K562 (cell line): ENCODE measurements around the gene ANO10. TPM values are rescaled to one million over a fixed set of nuclear protein-coding genes. Genes with fewer than 3 reads are reported as not detected.

Source experiments
- ARHGAP35 ChIP-seq: fragments of 450-650 bp; IDR thresholded peaks from 2 replicates; pipeline ENCODE4 v1.6.1; 2018; ENCODE audit not compliant: partially characterized antibody
- C11orf30 ChIP-seq: fragments of 450-650 bp; IDR thresholded peaks from 2 replicates; pipeline ENCODE4 v1.6.1; 2016; ENCODE audit warnings: low read depth, mild to moderate bottlenecking
- DPF2 ChIP-seq: fragments of 450-650 bp; IDR thresholded peaks from 2 replicates; pipeline ENCODE4 v1.6.1; 2016
- EP300 ChIP-seq: IDR thresholded peaks from 2 replicates; pipeline ENCODE4 v1.6.1; 2012; ENCODE audit warnings: low read length, improper control_type of control experiment
- ERF ChIP-seq: fragments of 450-650 bp; formaldehyde crosslinking; IDR thresholded peaks from 2 replicates; pipeline ENCODE4 v1.4.0; 2020; ENCODE audit warnings: mild to moderate bottlenecking, mixed read lengths
- FOXA3 ChIP-seq, 2 experiments: fragments of 450-650 bp in 1 of 2; sonication (generic) in 1 of 2; formaldehyde crosslinking; IDR thresholded peaks in 1 of 2; conservative IDR thresholded peaks in 1 of 2; 2 replicates each; pipeline versions ENCODE4 v1.4.0 to v1.8.0; 2020 to 2022; ENCODE audit warnings: mild to moderate bottlenecking in 2 of 2, missing genetic modification reagents in 1 of 2
- GABPA ChIP-seq: fragments of 200-800 bp; sonication (Bioruptor generic); conservative IDR thresholded peaks from 2 replicates; pipeline ENCODE4 v1.6.1; 2016; ENCODE audit warnings: low read depth, missing genetic modification characterization, missing compliant biosample characterization
- HCFC1 ChIP-seq: IDR thresholded peaks from 2 replicates; pipeline ENCODE4 v1.6.1; 2012; ENCODE audit warnings: low read depth, low read length, improper control_type of control experiment
- HNRNPK ChIP-seq: fragments of 200-400 bp; formaldehyde crosslinking; IDR thresholded peaks from one replicate; pipeline ENCODE4 v1.6.1; 2018; ENCODE audit warnings: mild to moderate bottlenecking, low read depth, low read length; ENCODE audit not compliant: poor library complexity, severe bottlenecking
- IRF2 ChIP-seq: sonication (generic); formaldehyde crosslinking; IDR thresholded peaks from 2 replicates; pipeline ENCODE4 v1.8.1; 2022; ENCODE audit warnings: mild to moderate bottlenecking, missing genetic modification reagents
- KLF1 ChIP-seq: fragments of 450-650 bp; IDR thresholded peaks from 2 replicates; pipeline ENCODE4 v1.6.1; 2016; ENCODE audit warnings: missing genetic modification characterization, missing compliant biosample characterization
- MAFF ChIP-seq: IDR thresholded peaks from 2 replicates; pipeline ENCODE4 v1.6.1; 2012; ENCODE audit warnings: low read length, improper control_type of control experiment
- MAFK ChIP-seq: IDR thresholded peaks from 2 replicates; pipeline ENCODE4 v1.6.1; 2011; ENCODE audit warnings: low read length, improper control_type of control experiment
- MED1 ChIP-seq: sonication (generic); formaldehyde crosslinking; IDR thresholded peaks from 2 replicates; pipeline ENCODE4 v1.8.1; 2023; ENCODE audit warnings: missing genetic modification reagents, borderline replicate concordance
- MXD1 ChIP-seq: fragments of 250-450 bp; sonication (Bioruptor Pico); IDR thresholded peaks from 2 replicates; pipeline ENCODE4 v1.8.0; 2021; ENCODE audit warnings: borderline replicate concordance, mild to moderate bottlenecking, moderate library complexity; ENCODE audit not compliant: poor library complexity, severe bottlenecking
- NCOA1 ChIP-seq: fragments of 450-650 bp; IDR thresholded peaks from 2 replicates; pipeline ENCODE4 v1.6.1; 2016; ENCODE audit warnings: low read depth
- NCOR1 ChIP-seq: fragments of 450-650 bp; IDR thresholded peaks from 2 replicates; pipeline ENCODE4 v1.6.1; 2016; ENCODE audit warnings: mild to moderate bottlenecking, moderate library complexity
- NR3C1 ChIP-seq: sonication (generic); formaldehyde crosslinking; IDR thresholded peaks from 2 replicates; pipeline ENCODE4 v1.8.1; 2022; ENCODE audit warnings: missing genetic modification reagents
- NRF1 ChIP-seq, 2 experiments: fragments of 450-650 bp; IDR thresholded peaks in 1 of 2; conservative IDR thresholded peaks in 1 of 2; 2 replicates each; pipeline ENCODE4 v1.6.1; 2014; ENCODE audit warnings: mild to moderate bottlenecking in 2 of 2
- PHB ChIP-seq: fragments of 250-450 bp; sonication (Bioruptor Pico); IDR thresholded peaks from 2 replicates; pipeline ENCODE4 v1.5.0; 2021
- SMARCA4 ChIP-seq: fragments of 450-650 bp; IDR thresholded peaks from 2 replicates; pipeline ENCODE4 v1.6.1; 2016
- ZNF316 ChIP-seq: fragments of 450-650 bp; IDR thresholded peaks from 2 replicates; pipeline ENCODE4 v1.6.1; 2016
- polyA plus RNA-seq, 8 experiments: library from polyadenylated mRNA; depleted of rRNA in 4 of 8; stranded (reverse) in 5 of 8; unstranded in 3 of 8; fragments of >200 nt; fragmentation: Nextera tagmentation in 2 of 8; fragmentation: Illumina TruSeq in 1 of 8; extraction: Ambion mirVana in 2 of 8; extraction: Trizol in 1 of 8; gene quantifications; 2 replicates each; pipeline versions ENCODE4 v1.2.1 to v1.2.3, GENCODE V29; 2011 to 2014; ENCODE audit warnings: inconsistent platforms in 1 of 8, missing spikeins in 1 of 8
- total RNA-seq, 7 experiments: library from RNA; depleted of rRNA in 6 of 7; stranded (reverse); fragments of >200 nt in 6 of 7; fragmentation: Illumina TruSeq in 2 of 7; extraction: Trizol in 2 of 7; gene quantifications; 2 replicates each; pipeline versions ENCODE4 v1.2.1 to v1.2.3, GENCODE V29; 2011 to 2021; ENCODE audit warnings: low replicate concordance in 1 of 7
- TF ChIP-seq, protein P1 (sequence below), 2 experiments: fragments of 200-800 bp in 1 of 2; sonication (Bioruptor generic) in 1 of 2; sonication (generic) in 1 of 2; formaldehyde crosslinking in 1 of 2; IDR thresholded peaks in 1 of 2; conservative IDR thresholded peaks in 1 of 2; 2 replicates each; pipeline versions ENCODE4 v1.5.0 to v1.6.1; 2016 to 2020; ENCODE audit warnings: missing compliant biosample characterization in 1 of 2, missing genetic modification characterization in 1 of 2, missing genetic modification reagents in 1 of 2

ANO10 gene
- total and polyA plus RNA-seq, 9 of the 15 experiments (the other 6 are each of a cell fraction or from before 2014, with no cell fraction given) = 6.4 to 46.0 (median 32.3) TPM

- TF ChIP-seq C11orf30 = peak; percentile 91
- 0 out of 2 replicates have a peak, but pooled peaks have one; percentile 52 for TF ChIP-seq SMARCA4
- TF ChIP-seq ZNF316 = peak; percentile 85
- peak; percentile 80 for TF ChIP-seq MAFF
- TF ChIP-seq GABPA = no peak
- peak; percentile 75 for TF ChIP-seq DPF2
- no peak for TF ChIP-seq NR3C1
- no peak for TF ChIP-seq ARHGAP35
- no peak for TF ChIP-seq HCFC1
- no peak for TF ChIP-seq NRF1 (conservative IDR thresholded peaks at IDR 0.05 in 1 of 2, IDR thresholded peaks at IDR 0.05 in 1 of 2)
- no peak for TF ChIP-seq MXD1 (CRISPR knock-in tag)
- 0 out of 4 replicates have a peak, but pooled peaks of 1 of the 2 experiments have one; percentile 3 for TF ChIP-seq FOXA3 (CRISPR knock-in tag; conservative IDR thresholded peaks at IDR 0.05 in 1 of 2, IDR thresholded peaks at IDR 0.05 in 1 of 2)
- no peak for TF ChIP-seq IRF2
- TF ChIP-seq, protein P1, sequence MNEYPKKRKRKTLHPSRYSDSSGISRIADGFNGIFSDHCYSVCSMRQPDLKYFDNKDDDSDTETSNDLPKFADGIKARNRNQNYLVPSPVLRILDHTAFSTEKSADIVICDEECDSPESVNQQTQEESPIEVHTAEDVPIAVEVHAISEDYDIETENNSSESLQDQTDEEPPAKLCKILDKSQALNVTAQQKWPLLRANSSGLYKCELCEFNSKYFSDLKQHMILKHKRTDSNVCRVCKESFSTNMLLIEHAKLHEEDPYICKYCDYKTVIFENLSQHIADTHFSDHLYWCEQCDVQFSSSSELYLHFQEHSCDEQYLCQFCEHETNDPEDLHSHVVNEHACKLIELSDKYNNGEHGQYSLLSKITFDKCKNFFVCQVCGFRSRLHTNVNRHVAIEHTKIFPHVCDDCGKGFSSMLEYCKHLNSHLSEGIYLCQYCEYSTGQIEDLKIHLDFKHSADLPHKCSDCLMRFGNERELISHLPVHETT (CRISPR knock-in tag; conservative IDR thresholded peaks at IDR 0.05 in 1 of 2, IDR thresholded peaks at IDR 0.05 in 1 of 2) = peak in 1 of 2 experiments; percentile 34; a peak in 1 of 4 replicates
- TF ChIP-seq HNRNPK = no peak
- no peak for TF ChIP-seq KLF1 (tag)
- no peak for TF ChIP-seq NCOA1
- 0 out of 2 replicates have a peak, but pooled peaks have one; percentile 18 for TF ChIP-seq EP300
- TF ChIP-seq ERF (CRISPR knock-in tag) = no peak
- no peak for TF ChIP-seq NCOR1
- no peak for TF ChIP-seq PHB (CRISPR knock-in tag)
- peak; percentile 86 for TF ChIP-seq MAFK
- no peak for TF ChIP-seq MED1 (CRISPR knock-in tag)
Observed at GRCh38 chr3:43451670-43452254, 170.0 kb downstream of the ANO10 start (continued).
